Endothelial cell of umbilical vein (primary cell): ENCODE measurements around the gene GOLGA6L10.

Experiments
- EZH2 ChIP-seq: IDR thresholded peaks from 2 replicates; pipeline ENCODE4 v1.6.1; 2012; ENCODE audit warnings: borderline replicate concordance, low read depth, mild to moderate bottlenecking, moderate library complexity, low read length, inconsistent platforms; ENCODE audit not compliant: severe bottlenecking
- FOS ChIP-seq: IDR thresholded peaks from 2 replicates; pipeline ENCODE4 v1.6.1; 2011; ENCODE audit warnings: mild to moderate bottlenecking, low read length, moderate library complexity, borderline replicate concordance; ENCODE audit not compliant: insufficient read depth
- GATA2 ChIP-seq: IDR thresholded peaks from 2 replicates; pipeline ENCODE4 v1.7.0; 2011; ENCODE audit warnings: low read depth, mild to moderate bottlenecking, moderate library complexity, mixed read lengths, low read length; ENCODE audit not compliant: insufficient read length, insufficient read depth
- JUN ChIP-seq: IDR thresholded peaks from 2 replicates; pipeline ENCODE4 v1.6.1; 2011; ENCODE audit warnings: borderline replicate concordance, low read depth; ENCODE audit not compliant: insufficient read length, insufficient read depth
- MYC ChIP-seq: IDR thresholded peaks from one replicate; pipeline ENCODE4 v1.6.1; 2011; ENCODE audit warnings: mild to moderate bottlenecking, low read depth, low read length
- POLR2A ChIP-seq: IDR thresholded peaks from 2 replicates; pipeline ENCODE4 v1.6.1; 2012; ENCODE audit warnings: low read depth, mild to moderate bottlenecking, control low read depth, low read length
- POLR2AphosphoS5 ChIP-seq: IDR thresholded peaks from 2 replicates; pipeline ENCODE4 v1.6.1; 2012; ENCODE audit warnings: low read depth, mild to moderate bottlenecking, control low read depth, low read length, moderate library complexity; ENCODE audit not compliant: insufficient read depth
- TF ChIP-seq, protein P1 (sequence below), 2 donors: IDR thresholded peaks; 1 replicate in 1 of 2; 2 replicates in 1 of 2; pipeline ENCODE4 v1.5.1; 2011; ENCODE audit warnings: low read length in 2 of 2, mild to moderate bottlenecking in 2 of 2, moderate library complexity in 2 of 2, control low read depth in 1 of 2, inconsistent platforms in 1 of 2, low read depth in 1 of 2; ENCODE audit not compliant: insufficient read depth in 1 of 2; ENCODE audit errors: extremely low read depth in 1 of 2
- TF ChIP-seq, protein P2 (sequence below): IDR thresholded peaks from 2 replicates; pipeline ENCODE4 v1.6.1; 2011; ENCODE audit not compliant: insufficient read depth, insufficient read length

DNA sequence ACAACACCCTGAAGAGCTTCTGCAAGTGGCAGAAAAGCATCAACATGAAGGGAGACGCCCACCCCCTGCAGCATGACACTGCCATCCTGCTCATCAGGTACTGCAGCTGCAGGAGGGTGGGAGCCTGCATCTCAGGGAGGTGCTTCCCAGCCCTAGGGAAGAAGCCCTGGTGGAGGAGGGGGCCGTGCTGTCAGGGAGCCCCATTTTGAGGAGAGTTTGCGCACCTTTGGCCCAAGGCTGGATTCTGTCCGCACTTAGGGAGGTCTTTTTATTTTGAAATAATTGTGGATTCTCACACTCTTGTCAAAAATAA, 44.5 kb downstream of the GOLGA6L10 start:
- TF ChIP-seq, protein P1, sequence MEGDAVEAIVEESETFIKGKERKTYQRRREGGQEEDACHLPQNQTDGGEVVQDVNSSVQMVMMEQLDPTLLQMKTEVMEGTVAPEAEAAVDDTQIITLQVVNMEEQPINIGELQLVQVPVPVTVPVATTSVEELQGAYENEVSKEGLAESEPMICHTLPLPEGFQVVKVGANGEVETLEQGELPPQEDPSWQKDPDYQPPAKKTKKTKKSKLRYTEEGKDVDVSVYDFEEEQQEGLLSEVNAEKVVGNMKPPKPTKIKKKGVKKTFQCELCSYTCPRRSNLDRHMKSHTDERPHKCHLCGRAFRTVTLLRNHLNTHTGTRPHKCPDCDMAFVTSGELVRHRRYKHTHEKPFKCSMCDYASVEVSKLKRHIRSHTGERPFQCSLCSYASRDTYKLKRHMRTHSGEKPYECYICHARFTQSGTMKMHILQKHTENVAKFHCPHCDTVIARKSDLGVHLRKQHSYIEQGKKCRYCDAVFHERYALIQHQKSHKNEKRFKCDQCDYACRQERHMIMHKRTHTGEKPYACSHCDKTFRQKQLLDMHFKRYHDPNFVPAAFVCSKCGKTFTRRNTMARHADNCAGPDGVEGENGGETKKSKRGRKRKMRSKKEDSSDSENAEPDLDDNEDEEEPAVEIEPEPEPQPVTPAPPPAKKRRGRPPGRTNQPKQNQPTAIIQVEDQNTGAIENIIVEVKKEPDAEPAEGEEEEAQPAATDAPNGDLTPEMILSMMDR (IDR thresholded peaks at IDR 0.05; ENCODE audit: extremely low read depth in 1 of 2, insufficient read depth in 1 of 2, low read depth in 1 of 2, low read length in 2 of 2): no peak
- TF ChIP-seq POLR2A (no peak), EZH2 (no peak), POLR2AphosphoS5 (no peak), FOS (no peak), JUN (no peak), MYC (no peak), GATA2 (no peak)
- TF ChIP-seq, protein P2, sequence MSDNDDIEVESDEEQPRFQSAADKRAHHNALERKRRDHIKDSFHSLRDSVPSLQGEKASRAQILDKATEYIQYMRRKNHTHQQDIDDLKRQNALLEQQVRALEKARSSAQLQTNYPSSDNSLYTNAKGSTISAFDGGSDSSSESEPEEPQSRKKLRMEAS: no peak
